Heart right ventricle (tissue), 16 donors: ENCODE measurements around the gene ARHGEF4. TPM values are rescaled to one million over a fixed set of nuclear protein-coding genes. Genes with fewer than 3 reads are reported as not detected.

Experiments
- ATAC-seq, 8 donors: fragments of 200-7000 bp; cut with Tn5 transposase; one replicate each; pipeline ENCODE4 v1.9.1; 2020; ENCODE audit warnings: mild to moderate bottlenecking in 8 of 8, moderate library complexity in 8 of 8, moderate number of reproducible peaks in 1 of 8
- DNase-seq, 2 donors: peaks; one replicate each; pipeline ENCODE4 v3.0.0-alpha.2; 2020
- H3K27ac ChIP-seq, 10 donors: fragments of 200-600 bp; sonication (generic) in 2 of 10; one replicate each; pipeline versions ENCODE4 v1.5.0 to v1.8.0; 2020 to 2022; ENCODE audit warnings: mild to moderate bottlenecking in 3 of 10
- H3K27me3 ChIP-seq, 7 donors: fragments of 200-600 bp; one replicate each; pipeline ENCODE4 v1.8.0; 2021 to 2022; ENCODE audit warnings: mild to moderate bottlenecking in 2 of 7
- H3K36me3 ChIP-seq, 9 donors: fragments of 200-600 bp; sonication (generic) in 1 of 9; one replicate each; pipeline versions ENCODE4 v1.5.0 to v1.8.0; 2020 to 2022; ENCODE audit warnings: mild to moderate bottlenecking in 2 of 9
- H3K4me1 ChIP-seq, 9 donors: fragments of 200-600 bp; sonication (generic) in 1 of 9; one replicate each; pipeline versions ENCODE4 v1.5.0 to v1.8.0; 2020 to 2022; ENCODE audit warnings: mild to moderate bottlenecking in 4 of 9
- H3K4me3 ChIP-seq, 10 donors: fragments of 200-600 bp; sonication (generic) in 2 of 10; one replicate each; pipeline versions ENCODE4 v1.5.0 to v1.8.0; 2020 to 2022; ENCODE audit warnings: mild to moderate bottlenecking in 7 of 10, moderate library complexity in 2 of 10
- H3K9me3 ChIP-seq, 11 donors: fragments of 200-600 bp in 10 of 11; sonication (generic) in 2 of 11; one replicate each; pipeline versions ENCODE4 v1.5.0 to v1.8.0; 2013 to 2022; ENCODE audit warnings: mild to moderate bottlenecking in 2 of 11, control low read depth in 1 of 11, moderate library complexity in 1 of 11
- WGBS, 2 donors: extraction: QIAGEN DNeasy Blood & Tissue Kit; methylation state at CpG; one replicate each; pipeline ENCODE4 v1.1.7; 2013; ENCODE audit warnings: inconsistent platforms in 1 of 2; 5-methylcytosine and 5-hydroxymethylcytosine counted together
- intact Hi-C, 10 donors: fragments of 100-400 bp; cut with DNase I; formaldehyde crosslinking; loops; one replicate each; pipeline versions ENCODE4 v1.11.1 to v1.14.2; 2022
- polyA plus RNA-seq, 2 donors: library from polyadenylated mRNA; stranded (reverse); fragments of 200-250 nt; gene quantifications; one replicate each; pipeline ENCODE4 v1.2.3, GENCODE V29; 2013
- total RNA-seq, 10 donors: library from RNA; stranded (reverse); fragmentation: NEBNext Ultra II Directional in 3 of 10; extraction: Animal tissue kit (Norgen Biotek cat#: 25700) in 3 of 10; gene quantifications; one replicate each; pipeline versions ENCODE4 v1.2.1 to v1.2.4, GENCODE V29; 2021 to 2023
- TF ChIP-seq, protein P1 (sequence below), 9 donors: fragments of 200-600 bp; sonication (generic) in 2 of 9; IDR thresholded peaks; one replicate each; pipeline versions ENCODE4 v1.5.0 to v1.8.0; 2021 to 2022; ENCODE audit warnings: antibody characterized with exemption in 9 of 9, mild to moderate bottlenecking in 5 of 9, moderate library complexity in 1 of 9
- donor health status: Arrhythmogenic right ventricular cardiomyopathy.
- donor health status: ischemic (EF 13 %, LVEDD 7.1; RV severe dilation, severe dysfunction).
- donor health status: healthy with polysubstance abuse.
- donor health status: DM: no; HTN: yes; CAD: no.
- donor health status: DM: no; HTN: no; CAD: no.
- donor health status: ischemic (EF 25% LVEDD 6.9; RV normal size, moderate dysfunction).
- donor health status: ischemic (EF 25% LVEDD 5.7; RV mildly dilated, moderate dysfunction).
- donor health status: healthy.
- donor health status: DM: yes; HTN: yes; CAD: no.
- donor health status: Ischemic cardiomyopathy.
- donor health status: ischemic (EF 35%, LVEDD 5.7; RV mildly dilated, moderate dysfunction).
- donor health status: nonischemic (EF 11% LVEDD 7.7; RV severe dilation, severe dysfunction).
- donor health status: DM: yes; HTN: yes; CAD: no.
- donor health status: PGD.
- donor health status: ischemic (EF 29% LVEDD 5.4; RV normal size, mild dysfunction).
- donor health status: nonischemic (EF 23%, LVEDD 6.1; RV moderate dilation, normal function).

Gene ARHGEF4
- total and polyA plus RNA-seq, 12 donors = 0.67 to 6.5 (median 3.4) TPM

GRCh38 chr2:130871843-130872740 lies 35.4 kb downstream of the ARHGEF4 start:
- TF ChIP-seq, protein P1, sequence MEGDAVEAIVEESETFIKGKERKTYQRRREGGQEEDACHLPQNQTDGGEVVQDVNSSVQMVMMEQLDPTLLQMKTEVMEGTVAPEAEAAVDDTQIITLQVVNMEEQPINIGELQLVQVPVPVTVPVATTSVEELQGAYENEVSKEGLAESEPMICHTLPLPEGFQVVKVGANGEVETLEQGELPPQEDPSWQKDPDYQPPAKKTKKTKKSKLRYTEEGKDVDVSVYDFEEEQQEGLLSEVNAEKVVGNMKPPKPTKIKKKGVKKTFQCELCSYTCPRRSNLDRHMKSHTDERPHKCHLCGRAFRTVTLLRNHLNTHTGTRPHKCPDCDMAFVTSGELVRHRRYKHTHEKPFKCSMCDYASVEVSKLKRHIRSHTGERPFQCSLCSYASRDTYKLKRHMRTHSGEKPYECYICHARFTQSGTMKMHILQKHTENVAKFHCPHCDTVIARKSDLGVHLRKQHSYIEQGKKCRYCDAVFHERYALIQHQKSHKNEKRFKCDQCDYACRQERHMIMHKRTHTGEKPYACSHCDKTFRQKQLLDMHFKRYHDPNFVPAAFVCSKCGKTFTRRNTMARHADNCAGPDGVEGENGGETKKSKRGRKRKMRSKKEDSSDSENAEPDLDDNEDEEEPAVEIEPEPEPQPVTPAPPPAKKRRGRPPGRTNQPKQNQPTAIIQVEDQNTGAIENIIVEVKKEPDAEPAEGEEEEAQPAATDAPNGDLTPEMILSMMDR (IDR thresholded peaks at IDR 0.05) = no peak
- 72 to 78% methylated on average over 20 of the region's 20 CpGs for WGBS, 2 donors
- intact Hi-C loops = loop anchor here in 1 of 10 donors (5.0 kb wide), 1 partner anchor 75 kb away; no protein-coding TSS in a partner anchor
- Histone ChIP-seq H3K36me3 (no peaks in the 10 kb centered on the region), H3K4me3 (no peak overlapping the region), H3K4me1 (no peaks in the 10 kb centered on the region), H3K9me3 (no peaks in the 10 kb centered on the region), H3K27ac (no peak overlapping the region), H3K27me3 (peaks cover 0 to 42% (median 11%) of the 10 kb centered on the region in 7 donors)
- ATAC-seq (no peak), DNase-seq (no peak)

DNA sequence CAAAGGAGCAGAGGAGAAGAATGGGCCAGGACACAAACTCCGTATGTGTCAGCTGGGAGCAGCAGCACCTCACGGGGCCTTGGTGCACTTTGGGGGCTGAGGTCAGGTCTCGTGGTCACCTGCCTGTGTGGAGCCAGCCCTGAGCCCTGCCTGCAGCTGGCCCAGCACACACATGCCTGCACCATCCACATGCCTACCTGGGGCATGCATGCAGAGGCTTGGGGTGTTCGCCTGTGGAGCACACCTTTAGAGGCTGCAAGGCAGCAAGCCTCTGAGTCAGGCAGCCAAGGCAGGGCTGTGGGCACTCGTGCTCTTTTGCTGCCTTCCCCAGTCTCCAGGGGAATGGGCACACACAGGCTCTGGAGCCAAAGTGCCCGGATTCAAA lies 36.0 kb downstream of the ARHGEF4 start:
- Histone ChIP-seq H3K36me3 (no peaks in the 10 kb centered on the region), H3K9me3 (peaks cover 0 to 2% (median 0%) of the 10 kb centered on the region in 11 donors), H3K4me3 (no peak overlapping the region), H3K4me1 (no peaks in the 10 kb centered on the region), H3K27ac (no peak overlapping the region), H3K27me3 (peaks cover 0 to 46% (median 11%) of the 10 kb centered on the region in 7 donors)
- ATAC-seq (no peak), DNase-seq (no peak)
- TF ChIP-seq, protein P1 (IDR thresholded peaks at IDR 0.05) = no peak
- WGBS, 2 donors = 75 to 80% methylated on average over 6 of the region's 6 CpGs
- intact Hi-C loops = loop anchor here in 6 of 10 donors (1.0 to 5.0 kb wide), 3 partner anchors 74 to 75 kb away; no protein-coding TSS in a partner anchor

GRCh38 chr2:130873700-130874346 lies 37.1 kb downstream of the ARHGEF4 start:
- TF ChIP-seq, protein P1 (IDR thresholded peaks at IDR 0.05) = peak; percentile 34 to 71 (median 67)
- ATAC-seq (peak in 7 of 8 donors; percentile 47 to 69 (median 64)), DNase-seq (peak; percentile 45 to 70)
- Histone ChIP-seq H3K4me1 (no peaks in the 10 kb centered on the region), H3K4me3 (no peak overlapping the region), H3K36me3 (no peaks in the 10 kb centered on the region), H3K27me3 (peaks cover 0 to 39% (median 11%) of the 10 kb centered on the region in 7 donors), H3K9me3 (peaks cover 0 to 13% (median 0%) of the 10 kb centered on the region in 11 donors), H3K27ac (no peak overlapping the region)
- WGBS, 2 donors = 33% methylated on average over 9 of the region's 9 CpGs
- intact Hi-C loops = loop anchor here in 8 of 10 donors (1.0 to 5.0 kb wide), 4 partner anchors 75 to 77 kb away; no protein-coding TSS in a partner anchor

GRCh38 chr2:130874512-130874911 lies 37.8 kb downstream of the ARHGEF4 start:
- H3K9me3 ChIP-seq = peaks cover 0 to 15% (median 0%) of the 10 kb centered on the region in 11 donors
- no peaks in the 10 kb centered on the region for H3K36me3 ChIP-seq
- DNase-seq (no peak), ATAC-seq (no peak)
- no peaks in the 10 kb centered on the region for H3K4me1 ChIP-seq
- H3K27ac ChIP-seq = no peak overlapping the region
- intact Hi-C loops = loop anchor here in 3 of 10 donors (1.0 to 5.0 kb wide), 3 partner anchors 76 to 77 kb away; no protein-coding TSS in a partner anchor
- H3K4me3 ChIP-seq = no peak overlapping the region
- TF ChIP-seq, protein P1 (IDR thresholded peaks at IDR 0.05) = no peak
- WGBS, 2 donors = 87 to 90% methylated on average over 3 of the region's 3 CpGs
- peaks cover 0 to 33% (median 9%) of the 10 kb centered on the region in 7 donors for H3K27me3 ChIP-seq
